Osteoblast (primary cell): ENCODE data around the gene FURIN. TPM values are rescaled to one million over a fixed set of nuclear protein-coding genes. Genes with fewer than 3 reads are reported as not detected.
A peak's percentile ranks its signal among the peaks of the same experiment; 100 is the strongest.

ENCODE experiments used
- DNase-seq: peaks from one replicate; pipeline ENCODE4 v3.0.0; 2011; ENCODE audit warnings: low spot score, mixed read lengths; ENCODE audit not compliant: insufficient read length; ENCODE audit errors: missing footprints
- H2AFZ ChIP-seq: 2 replicates; pipeline ENCODE4 v1.6.0; 2011; ENCODE audit warnings: mild to moderate bottlenecking, low read length
- H3K27ac ChIP-seq: 2 replicates; pipeline ENCODE4 v1.5.1; 2011; ENCODE audit warnings: mild to moderate bottlenecking, low read depth, low read length, moderate library complexity
- H3K27me3 ChIP-seq: 2 replicates; pipeline ENCODE4 v1.6.0; 2012; ENCODE audit warnings: mild to moderate bottlenecking, control low read depth, inconsistent platforms, low read length, moderate library complexity; ENCODE audit not compliant: insufficient read depth
- H3K36me3 ChIP-seq: 2 replicates; pipeline ENCODE4 v1.5.1; 2011; ENCODE audit warnings: mild to moderate bottlenecking, low read length, control low read depth, moderate library complexity; ENCODE audit not compliant: insufficient read depth
- H3K4me1 ChIP-seq: 2 replicates; pipeline ENCODE4 v1.5.1; 2011; ENCODE audit warnings: mild to moderate bottlenecking, low read length, control low read depth, moderate library complexity; ENCODE audit not compliant: insufficient read depth
- H3K4me2 ChIP-seq: 2 replicates; pipeline ENCODE4 v1.6.0; 2011; ENCODE audit warnings: mild to moderate bottlenecking, low read length; ENCODE audit not compliant: insufficient read depth
- H3K4me3 ChIP-seq: fragments of 200-600 bp; sonication (generic); 3 replicates; pipeline ENCODE4 v1.5.1; 2012; ENCODE audit warnings: mild to moderate bottlenecking, low read length, inconsistent platforms; ENCODE audit not compliant: insufficient read depth
- H3K79me2 ChIP-seq: 2 replicates; pipeline ENCODE4 v1.6.0; 2012; ENCODE audit warnings: mild to moderate bottlenecking, low read length, control low read depth, inconsistent platforms; ENCODE audit not compliant: insufficient read depth
- H3K9me3 ChIP-seq: 2 replicates; pipeline ENCODE4 v1.5.1; 2011; ENCODE audit warnings: low read depth, low read length, control low read depth
- H4K20me1 ChIP-seq: 2 replicates; pipeline ENCODE4 v1.6.0; 2012; ENCODE audit warnings: mild to moderate bottlenecking, low read length, control low read depth; ENCODE audit not compliant: insufficient read depth
- CTCF ChIP-seq: IDR thresholded peaks from 2 replicates; pipeline ENCODE4 v1.5.1; 2011; ENCODE audit warnings: mild to moderate bottlenecking, low read depth, low read length, moderate library complexity; ENCODE audit errors: extremely low read depth
- total RNA-seq: library from RNA; depleted of rRNA; stranded (reverse); fragments of >200 nt; gene quantifications from 2 replicates; pipeline ENCODE4 v1.2.3, GENCODE V29; 2012

Gene FURIN
- total RNA-seq, 1 donor = 39.1 TPM

- Histone ChIP-seq H2AFZ (no peak overlapping the region), H3K4me1 (peaks cover 6% of the 10 kb centered on the region), H4K20me1 (no peaks in the 10 kb centered on the region), H3K4me2 (no peak overlapping the region), H3K27ac (no peak overlapping the region), H3K9me3 (no peaks in the 10 kb centered on the region), H3K79me2 (no peaks in the 10 kb centered on the region), H3K4me3 (no peak overlapping the region), H3K27me3 (no peaks in the 10 kb centered on the region), H3K36me3 (no peaks in the 10 kb centered on the region)
- no peak for DNase-seq
- TF ChIP-seq CTCF = no peak
Observed at GRCh38 chr15:90838544-90838943, 29.8 kb upstream of the FURIN start.

GRCh38 chr15:90839187-90840071 is 29.0 kb upstream of the FURIN start:
- H3K79me2 ChIP-seq = no peaks in the 10 kb centered on the region
- H3K9me3 ChIP-seq = no peaks in the 10 kb centered on the region
- no peaks in the 10 kb centered on the region for H3K27me3 ChIP-seq
- peaks cover 6% of the 10 kb centered on the region for H3K4me1 ChIP-seq
- no peak overlapping the region for H2AFZ ChIP-seq
- peak; percentile 65 for DNase-seq
- no peak for TF ChIP-seq CTCF
- H3K27ac ChIP-seq = no peak overlapping the region
- H3K4me3 ChIP-seq = no peak overlapping the region
- no peak overlapping the region for H3K4me2 ChIP-seq
- H4K20me1 ChIP-seq = no peaks in the 10 kb centered on the region
- no peaks in the 10 kb centered on the region for H3K36me3 ChIP-seq

GRCh38 chr15:90840157-90840855 is 28.1 kb upstream of the FURIN start:
- H4K20me1 ChIP-seq = no peaks in the 10 kb centered on the region
- H2AFZ ChIP-seq = no peak overlapping the region
- no peaks in the 10 kb centered on the region for H3K36me3 ChIP-seq
- peak; percentile 75 for DNase-seq
- no peaks in the 10 kb centered on the region for H3K79me2 ChIP-seq
- H3K27me3 ChIP-seq = no peaks in the 10 kb centered on the region
- H3K4me3 ChIP-seq = no peak overlapping the region
- no peak overlapping the region for H3K27ac ChIP-seq
- peaks cover 8% of the 10 kb centered on the region for H3K4me1 ChIP-seq
- no peak overlapping the region for H3K4me2 ChIP-seq
- no peaks in the 10 kb centered on the region for H3K9me3 ChIP-seq
- no peak for TF ChIP-seq CTCF

GRCh38 chr15:90840954-90841353 is 27.4 kb upstream of the FURIN start:
- Histone ChIP-seq H4K20me1 (no peaks in the 10 kb centered on the region), H2AFZ (no peak overlapping the region)

More at GRCh38 chr15:90840954-90841353, 27.4 kb upstream of the FURIN start:
- Histone ChIP-seq H3K4me2 (no peak overlapping the region), H3K4me3 (no peak overlapping the region), H3K4me1 (peaks cover 10% of the 10 kb centered on the region), H3K36me3 (no peaks in the 10 kb centered on the region), H3K9me3 (no peaks in the 10 kb centered on the region), H3K27ac (no peak overlapping the region), H3K27me3 (no peaks in the 10 kb centered on the region), H3K79me2 (no peaks in the 10 kb centered on the region)
- peak; percentile 52 for DNase-seq
- TF ChIP-seq CTCF = no peak
